HG02885 (cell line): ENCODE results near the gene ICE1.
"Not testable (repeated sequence)": the region's sequence is repeated elsewhere in the genome, so short reads cannot be mapped to it uniquely, and the experiment has no call there.

Experiments used
- ATAC-seq: cut with Tn5 transposase; IDR thresholded peaks from one replicate; pipeline ENCODE4 v1.9.1; 2021; ENCODE audit warnings: mild to moderate bottlenecking; ENCODE audit not compliant: unreplicated experiment, poor library complexity

Gene ICE1

GRCh38 chr5:5483350-5483749 is 60.9 kb downstream of the ICE1 start:
- no peak for ATAC-seq

DNA sequence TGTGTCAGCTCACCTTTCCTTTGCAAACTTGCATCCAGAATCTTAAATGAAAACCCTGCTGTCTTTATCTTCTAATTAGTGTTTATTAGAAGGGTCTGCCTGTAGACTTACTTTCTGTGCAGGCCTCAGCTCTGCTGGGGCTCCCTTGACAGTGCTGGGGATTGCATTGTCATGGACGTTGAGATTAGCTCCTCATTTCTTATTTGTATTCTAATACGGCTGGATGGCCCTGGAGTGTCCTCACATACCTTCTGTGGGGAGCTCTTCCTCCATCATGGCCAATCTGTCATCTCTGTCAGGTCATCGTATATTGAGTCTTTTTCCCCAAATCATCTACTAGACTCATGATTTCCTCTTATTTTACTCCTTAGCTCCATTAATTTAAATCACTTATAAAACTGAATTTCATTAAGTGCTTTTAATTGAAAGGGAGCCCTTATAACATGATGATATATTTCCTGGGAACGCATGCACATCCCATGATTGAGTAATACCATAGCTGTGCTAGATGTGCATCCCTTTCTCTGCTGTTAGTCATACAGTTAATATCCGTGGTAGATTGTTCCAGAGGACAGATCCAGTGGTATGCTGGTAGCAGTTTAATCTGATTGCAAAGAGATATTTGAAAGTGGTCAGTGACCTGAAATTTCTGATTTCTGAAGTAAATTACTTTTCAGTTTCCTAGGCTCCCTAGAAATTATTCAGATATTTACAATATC is 61.6 kb downstream of the ICE1 start:
- no peak for ATAC-seq

- ATAC-seq = no peak
Measured at GRCh38 chr5:5486122-5486521, 63.6 kb downstream of the ICE1 start.

DNA sequence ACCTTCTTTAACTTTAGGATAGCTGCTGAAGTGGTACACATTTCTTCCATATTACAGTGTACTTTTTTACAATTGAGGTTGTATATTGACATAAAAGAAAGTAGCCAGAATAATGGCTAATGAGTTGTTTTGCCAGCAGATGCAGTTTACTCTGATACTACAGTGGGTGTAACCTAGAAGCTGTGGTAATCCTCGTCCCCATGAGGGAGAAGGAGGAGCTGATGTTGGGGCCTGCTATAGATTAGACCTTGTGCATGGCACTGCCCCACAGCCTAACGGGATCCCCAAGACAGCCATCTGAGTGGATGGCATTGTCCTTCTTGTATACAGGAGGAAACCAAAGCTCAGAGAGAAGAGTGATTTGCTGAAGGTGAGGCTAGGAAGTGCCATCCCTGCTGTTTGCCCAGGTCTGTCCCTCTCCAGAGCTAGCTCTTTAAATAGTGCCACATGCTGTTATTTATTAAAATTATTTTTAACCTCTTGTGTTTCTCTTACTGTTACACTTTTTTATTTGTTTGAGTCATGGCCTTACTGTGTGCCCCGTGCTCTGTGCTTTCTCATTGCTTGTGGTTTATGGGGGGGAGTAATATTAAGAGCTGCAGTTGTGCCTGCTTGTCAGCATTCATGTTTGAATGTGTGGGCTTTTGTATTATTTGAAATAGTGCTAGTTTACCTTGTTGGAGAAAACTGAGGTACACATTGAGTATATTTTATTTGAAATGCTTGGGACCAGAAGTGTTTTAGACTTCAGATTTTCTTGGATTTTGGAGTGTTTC is 65.3 kb downstream of the ICE1 start:
- ATAC-seq = no peak

GRCh38 chr5:5490774-5491347 is 68.4 kb downstream of the ICE1 start:
- no peak for ATAC-seq

- ATAC-seq = peak; percentile 59
Measured at GRCh38 chr5:5492087-5492933, 69.8 kb downstream of the ICE1 start.

- ATAC-seq = not testable (repeated sequence)
Measured at GRCh38 chr5:5492934-5493271, 70.4 kb downstream of the ICE1 start.

DNA sequence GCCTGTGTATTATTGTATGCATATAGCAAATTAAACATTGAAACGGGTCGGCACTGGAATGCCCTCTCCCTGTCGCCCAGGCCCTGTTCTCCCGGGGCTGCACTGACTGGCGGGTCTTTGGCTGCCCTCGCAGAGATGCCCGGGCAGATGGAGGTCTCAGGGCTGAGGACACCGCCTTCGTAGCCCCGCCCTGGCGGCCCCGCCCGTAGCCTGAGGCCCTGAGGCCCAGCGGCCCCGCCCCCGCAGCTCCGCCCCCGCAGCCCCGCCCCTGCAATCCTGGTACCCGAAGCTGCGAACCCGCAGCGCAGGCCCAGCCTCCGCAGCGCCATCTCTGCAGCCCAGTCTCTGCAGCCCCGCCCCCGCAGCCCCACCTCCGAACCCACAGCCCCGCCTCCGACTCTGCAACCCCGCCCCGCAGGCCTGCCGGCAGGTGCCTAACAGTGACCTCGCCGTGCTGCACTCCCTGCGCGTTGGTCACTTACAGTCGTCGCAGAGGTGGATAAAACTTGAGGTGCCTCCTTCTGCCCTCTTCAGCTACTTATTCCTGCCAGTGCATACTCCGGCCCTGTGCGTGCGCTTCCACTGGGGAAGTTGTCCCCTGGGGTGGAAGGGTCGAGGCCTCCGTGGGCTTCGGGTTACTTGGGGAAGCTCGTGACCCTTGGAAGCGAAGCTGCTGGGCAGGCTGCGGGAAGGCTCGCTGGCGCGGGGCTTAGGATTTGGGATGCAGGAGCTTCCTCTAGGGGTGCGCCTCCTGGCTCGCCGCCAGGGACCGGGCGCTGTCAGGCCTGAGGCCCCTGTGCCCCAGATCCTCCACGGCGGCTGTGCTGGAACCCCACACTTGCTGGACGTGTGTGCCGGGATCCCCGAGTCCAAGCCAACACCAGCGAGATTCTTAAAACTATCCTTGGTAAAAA is 72.3 kb downstream of the ICE1 start:
- ATAC-seq = peak; percentile 83

- ATAC-seq = peak; percentile 54
Measured at GRCh38 chr5:5497152-5497788, 74.8 kb downstream of the ICE1 start.

- ATAC-seq = no peak
Measured at GRCh38 chr5:5499442-5499841, 77.0 kb downstream of the ICE1 start.

- no peak for ATAC-seq
Measured at GRCh38 chr5:5504325-5504724, 81.8 kb downstream of the ICE1 start.

DNA sequence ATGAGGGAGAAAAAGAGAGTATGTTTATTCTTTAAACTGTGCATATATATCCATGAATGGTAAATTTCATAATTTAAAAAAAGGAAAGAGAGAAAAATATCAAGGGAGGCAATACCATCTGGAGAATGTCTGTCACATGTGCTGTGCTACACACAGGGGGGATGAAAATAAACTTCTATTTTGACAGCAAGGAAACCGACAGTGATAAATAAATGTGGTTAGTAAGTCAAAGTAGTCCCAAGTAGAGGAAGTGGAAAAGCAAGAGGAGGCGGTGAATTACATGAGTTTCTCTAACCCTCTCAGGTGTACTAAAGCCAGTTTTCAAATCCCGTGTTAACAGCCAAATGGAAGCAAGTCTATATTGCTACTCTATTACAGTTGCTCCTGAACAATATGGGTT is 83.3 kb downstream of the ICE1 start:
- peak; percentile 47 for ATAC-seq

GRCh38 chr5:5508391-5508790 is 85.9 kb downstream of the ICE1 start:
- ATAC-seq = no peak

DNA sequence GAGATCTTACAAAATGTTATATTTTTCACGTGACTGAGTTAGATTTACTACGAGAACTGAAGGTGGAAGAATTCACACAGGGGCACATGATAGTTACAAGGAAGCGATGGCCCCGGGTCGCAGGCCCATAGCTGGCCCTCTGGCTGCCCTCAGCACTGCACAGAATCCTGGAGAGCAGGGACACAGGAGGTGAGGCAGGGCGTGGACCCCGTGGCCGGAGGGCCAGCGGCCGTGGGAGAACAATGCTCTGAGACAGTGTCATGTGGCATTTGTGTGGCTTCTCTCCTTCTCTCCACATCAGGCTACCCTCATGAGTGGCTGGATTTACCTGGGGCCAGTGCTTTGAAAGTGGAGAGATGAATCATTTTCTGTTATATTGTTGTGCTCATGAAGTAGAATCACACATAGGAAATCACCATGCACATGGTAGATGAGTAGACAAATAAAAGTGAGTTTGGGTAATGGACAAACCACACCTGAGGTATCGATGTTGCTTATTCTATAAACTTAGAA is 89.5 kb downstream of the ICE1 start:
- no peak for ATAC-seq

GRCh38 chr5:5512543-5512942 is 90.1 kb downstream of the ICE1 start:
- no peak for ATAC-seq

- ATAC-seq = not testable (repeated sequence)
Measured at GRCh38 chr5:5520622-5521021, 98.1 kb downstream of the ICE1 start.

- ATAC-seq = no peak
Measured at GRCh38 chr5:5521029-5521428, 98.6 kb downstream of the ICE1 start.

DNA sequence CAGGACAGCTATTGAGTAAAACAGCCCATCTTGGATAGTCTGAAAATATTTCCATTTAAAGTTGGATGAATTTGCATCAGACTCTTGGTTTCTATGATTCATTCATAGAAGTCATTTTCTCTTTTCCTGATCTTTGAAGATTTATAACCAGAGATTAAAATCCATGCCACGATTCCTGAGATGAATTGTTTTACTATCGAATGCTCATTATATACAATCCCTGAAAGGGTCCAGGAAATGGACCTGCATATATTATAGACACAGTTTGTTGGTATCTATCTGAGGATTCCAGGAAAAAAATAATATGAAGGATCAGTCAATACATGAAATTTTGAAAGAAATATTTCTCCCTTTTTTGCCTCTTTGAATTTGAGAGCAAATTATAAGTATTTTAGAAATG is 99.0 kb downstream of the ICE1 start:
- no peak for ATAC-seq

DNA sequence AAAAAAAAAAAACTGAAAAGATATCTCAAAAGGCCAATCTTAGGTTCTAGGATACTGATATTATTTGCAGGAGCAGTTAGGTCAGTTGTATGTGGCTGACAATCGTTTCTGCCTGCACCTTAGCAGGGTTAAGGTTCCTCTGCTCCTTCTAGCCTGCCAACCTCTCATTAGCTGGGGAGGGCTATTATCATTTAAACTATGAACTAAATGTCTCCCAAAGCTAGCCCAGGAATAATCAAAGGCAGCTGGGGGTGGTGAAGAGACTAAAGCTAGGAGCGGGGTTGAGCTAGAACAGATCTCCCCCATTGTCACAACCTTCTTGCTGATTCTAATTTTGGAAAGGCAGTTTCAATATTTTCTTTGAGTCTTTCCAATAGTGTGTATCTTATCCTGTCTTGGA is 99.9 kb downstream of the ICE1 start:
- ATAC-seq = no peak
